Astrocyte of the spinal cord (primary cell): ENCODE measurements around the gene DYNLT1.

ENCODE experiments used
- DNase-seq: peaks from one replicate; pipeline ENCODE4 v3.0.0; 2011; ENCODE audit warnings: low read depth, low spot score
- H3K4me3 ChIP-seq: 2 replicates; pipeline ENCODE4 v1.5.1; 2011; ENCODE audit warnings: low read depth, mild to moderate bottlenecking, low read length, moderate library complexity
- CTCF ChIP-seq: IDR thresholded peaks from 2 replicates; pipeline ENCODE4 v1.5.1; 2012; ENCODE audit warnings: low read depth, mild to moderate bottlenecking, low read length, inconsistent platforms
- in situ Hi-C: cut with HindIII; loops from 2 replicates; pipeline ENCODE4 v1.10.0; 2017; ENCODE audit warnings: low sequenced_read_pairs

Gene DYNLT1

DNA sequence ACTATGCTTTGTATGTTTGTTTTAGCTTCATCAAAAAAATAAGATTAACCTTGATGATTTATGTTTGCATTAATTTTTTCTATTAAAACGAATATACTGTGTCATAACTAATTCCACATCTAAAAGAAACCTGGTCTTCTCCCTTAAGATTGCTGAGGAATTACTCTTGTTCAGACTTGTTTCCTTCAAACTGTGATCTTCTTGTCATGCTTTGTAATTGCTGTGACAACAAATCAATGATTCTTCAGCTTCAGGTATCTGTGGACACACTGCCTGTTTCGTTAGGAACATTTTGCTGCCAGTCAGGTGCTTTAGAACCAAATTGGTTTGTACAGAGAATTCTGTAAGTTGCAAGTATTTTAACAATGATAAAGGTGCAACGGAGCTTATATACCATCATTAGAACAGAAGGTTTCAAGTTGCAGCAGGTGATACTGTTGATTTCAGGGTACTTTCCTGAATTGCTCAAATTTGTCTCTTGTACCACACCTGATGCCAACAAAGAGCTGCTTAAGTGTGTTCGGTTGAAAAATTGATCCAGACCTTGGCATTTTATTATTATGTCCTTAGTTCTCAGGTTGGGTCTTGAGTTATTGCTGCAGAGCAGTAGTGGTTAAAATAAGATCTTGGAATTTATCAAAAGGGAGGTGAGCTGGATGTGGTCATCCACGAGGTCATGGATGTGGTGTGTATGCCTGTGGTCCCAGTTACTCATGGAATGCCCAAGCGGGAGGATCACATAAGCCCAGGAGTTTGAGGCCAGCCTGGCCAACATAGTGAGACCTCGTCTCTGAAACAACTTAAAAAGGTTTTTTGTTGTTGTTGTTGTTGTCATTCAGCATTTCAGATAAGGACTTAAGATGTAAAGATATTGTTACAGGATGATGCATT, 24.8 kb upstream of the DYNLT1 start:
- no peak for TF ChIP-seq CTCF
- in situ Hi-C loops: no loop called here
- H3K4me3 ChIP-seq: no peak overlapping the region
- DNase-seq: no peak

- no peak for DNase-seq
- TF ChIP-seq CTCF: no peak
- in situ Hi-C loops: no loop called here
- no peak overlapping the region for H3K4me3 ChIP-seq
Observed at GRCh38 chr6:158668707-158669103, 24.2 kb upstream of the DYNLT1 start.

DNA sequence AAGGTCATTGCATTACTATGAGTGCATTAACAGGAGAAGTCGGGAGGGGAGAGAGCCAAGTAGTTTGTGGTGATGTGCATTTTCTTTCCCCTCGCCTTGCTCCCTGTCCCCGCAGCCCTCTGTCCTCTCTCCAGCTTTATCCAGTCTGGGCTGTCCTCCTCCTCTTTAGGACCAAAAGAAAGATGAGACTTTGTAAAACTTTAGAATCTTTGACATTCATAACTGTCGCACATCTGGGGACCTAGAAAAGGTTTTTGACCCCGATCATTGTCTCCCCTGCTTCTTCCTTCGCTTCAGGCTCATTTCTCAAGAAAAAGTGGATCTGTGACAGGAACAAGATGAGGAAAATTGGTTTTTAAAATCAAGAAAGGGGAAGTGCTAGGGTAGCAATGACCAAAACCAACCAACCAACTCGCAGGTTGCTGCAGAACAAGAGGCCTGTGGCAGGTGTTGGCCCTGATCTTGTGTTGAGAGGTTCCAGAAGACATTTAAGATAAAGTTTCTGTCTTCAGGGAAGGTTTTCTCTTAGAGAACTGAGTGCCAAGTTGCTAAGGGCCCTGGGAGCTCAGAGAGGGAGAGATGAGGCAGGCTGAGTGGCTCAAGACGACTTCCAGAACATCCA, 22.9 kb upstream of the DYNLT1 start:
- in situ Hi-C loops: no loop called here
- H3K4me3 ChIP-seq: no peak overlapping the region
- TF ChIP-seq CTCF: no peak
- no peak for DNase-seq

- H3K4me3 ChIP-seq: no peak overlapping the region
- in situ Hi-C loops: no loop called here
- DNase-seq: peak; percentile 59
- TF ChIP-seq CTCF: no peak
Observed at GRCh38 chr6:158666628-158667359, 22.3 kb upstream of the DYNLT1 start.

DNA sequence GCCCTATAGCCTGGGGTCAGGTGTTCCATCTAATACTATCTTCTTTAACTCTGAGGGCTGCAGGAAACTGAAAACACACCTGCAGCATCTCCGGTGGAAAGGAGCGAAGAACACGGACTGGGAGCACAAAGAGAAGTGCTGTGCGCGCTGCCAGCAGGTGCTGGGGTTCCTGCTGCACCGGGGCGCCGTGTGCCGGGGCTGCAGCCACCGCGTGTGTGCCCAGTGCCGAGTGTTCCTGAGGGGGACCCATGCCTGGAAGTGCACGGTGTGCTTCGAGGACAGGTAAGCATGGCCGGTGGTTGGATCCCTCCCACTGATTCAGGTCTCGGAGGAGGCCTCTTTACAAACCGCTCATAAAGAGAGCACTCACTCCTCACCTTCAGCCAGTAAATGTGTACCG, 20.8 kb upstream of the DYNLT1 start:
- TF ChIP-seq CTCF: no peak
- no peak for DNase-seq
- in situ Hi-C loops: no loop called here
- no peak overlapping the region for H3K4me3 ChIP-seq

DNA sequence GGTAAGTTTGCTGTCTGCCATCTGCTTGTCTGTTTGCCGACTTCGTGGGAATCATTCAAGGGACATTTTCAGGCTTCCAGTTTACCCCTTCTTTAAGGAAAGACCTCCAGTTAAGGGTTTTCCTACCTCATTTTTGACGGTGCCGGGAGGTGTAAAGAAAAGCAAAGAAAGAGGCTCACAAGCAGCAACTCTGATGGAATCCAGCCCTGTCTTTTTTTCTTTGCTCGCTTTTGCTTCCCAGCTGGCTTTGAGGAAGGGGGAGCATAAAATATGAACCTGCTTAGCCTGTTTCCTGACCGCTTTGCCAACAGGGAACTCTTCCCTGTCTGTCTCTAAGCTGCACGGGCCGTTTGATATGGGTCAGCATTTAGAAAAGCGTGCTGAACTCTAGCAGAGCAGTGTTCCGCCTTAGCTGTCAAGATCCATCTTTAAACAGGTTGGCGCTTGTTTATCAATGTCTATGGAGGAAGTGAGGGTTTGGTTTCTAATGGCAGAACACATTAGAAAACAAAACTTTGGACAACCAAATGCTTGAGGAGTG, 19.2 kb upstream of the DYNLT1 start:
- peak overlapping the region; percentile 2 for H3K4me3 ChIP-seq
- in situ Hi-C loops: no loop called here
- no peak for TF ChIP-seq CTCF
- DNase-seq: no peak
